Measurements from ENCODE around the gene MAP2K5.

Gene MAP2K5

GRCh38 chr15:67788986-67789385, 246.5 kb downstream of the MAP2K5 start:
- no peak for DNase-seq

DNA sequence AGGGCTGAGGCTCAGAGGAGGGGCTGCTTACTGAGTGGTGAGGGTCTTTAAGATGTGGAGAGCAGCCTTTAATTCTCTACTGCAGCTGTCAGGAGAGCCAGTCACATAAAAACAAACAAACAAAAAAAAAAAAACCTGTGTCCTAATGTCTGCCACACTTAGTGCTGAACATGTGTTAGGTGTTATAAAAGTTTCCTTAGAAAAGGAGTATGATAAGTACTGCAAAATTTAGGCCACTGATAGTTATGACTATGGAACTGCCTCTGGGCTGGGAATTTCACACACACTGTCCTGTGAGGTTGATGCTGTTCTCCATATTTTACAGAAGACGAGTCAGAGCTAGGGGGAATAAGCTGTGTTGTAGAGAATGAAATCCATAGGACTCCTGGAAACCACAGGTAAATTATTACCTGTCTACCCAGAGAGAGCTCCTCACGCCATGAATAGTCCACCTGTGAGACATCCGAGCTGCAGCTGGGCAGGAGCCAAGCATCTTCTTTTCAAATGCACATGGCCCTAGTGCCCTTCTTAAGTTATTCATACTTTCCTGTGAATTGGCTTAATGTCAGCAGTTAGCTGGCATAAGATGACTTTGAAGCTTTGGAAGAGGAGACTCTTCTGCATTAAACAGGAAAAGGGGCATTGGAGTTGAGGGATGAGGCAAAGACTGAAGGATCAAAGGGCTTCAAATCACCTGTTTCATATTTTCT, 248.3 kb downstream of the MAP2K5 start:
- no peak for DNase-seq

DNA sequence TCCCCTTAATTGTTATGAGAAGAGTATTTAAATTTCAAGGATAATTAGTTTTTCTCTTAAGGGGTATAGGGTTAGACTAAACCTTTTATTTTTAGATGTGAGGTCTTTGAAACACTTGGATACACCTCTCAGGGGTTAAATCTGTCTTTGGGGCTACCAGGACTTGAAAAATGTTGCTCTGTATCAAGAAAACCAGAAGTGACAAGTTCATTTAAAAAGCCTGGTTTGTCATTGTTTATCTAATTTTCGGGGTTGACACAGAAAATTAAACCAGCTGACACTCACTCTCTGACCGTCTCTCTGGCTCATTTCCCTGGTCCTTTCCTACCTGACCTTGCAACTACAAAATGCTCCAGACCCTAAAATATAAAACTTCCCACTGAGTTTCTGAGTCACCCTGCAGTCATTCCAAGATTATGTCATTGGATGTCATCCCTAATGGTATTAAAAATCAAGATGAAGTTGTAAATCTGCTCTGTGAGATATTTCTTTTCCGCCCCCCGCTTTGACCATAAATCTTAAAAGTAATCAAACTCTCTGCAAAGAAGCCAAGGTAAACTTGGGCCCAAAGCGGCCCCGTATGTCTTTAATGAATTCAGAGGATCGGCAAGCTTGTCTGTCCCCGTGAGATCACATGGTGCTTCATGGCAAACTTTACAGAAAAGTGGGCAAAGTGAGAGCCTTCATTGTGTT, 249.9 kb downstream of the MAP2K5 start:
- no peak for DNase-seq

- DNase-seq, result no peak
Observed at GRCh38 chr15:67794832-67795574, 252.5 kb downstream of the MAP2K5 start.

GRCh38 chr15:67796196-67797127, 254.0 kb downstream of the MAP2K5 start:
- DNase-seq, result no peak

- no peak for DNase-seq
Observed at GRCh38 chr15:67799801-67800205, 257.3 kb downstream of the MAP2K5 start.

GRCh38 chr15:67801142-67801541, 258.6 kb downstream of the MAP2K5 start:
- no peak for DNase-seq

- no peak for DNase-seq
Observed at GRCh38 chr15:67801926-67802914, 259.7 kb downstream of the MAP2K5 start.

- no peak for DNase-seq
Observed at GRCh38 chr15:67803299-67803698, 260.8 kb downstream of the MAP2K5 start.

DNA sequence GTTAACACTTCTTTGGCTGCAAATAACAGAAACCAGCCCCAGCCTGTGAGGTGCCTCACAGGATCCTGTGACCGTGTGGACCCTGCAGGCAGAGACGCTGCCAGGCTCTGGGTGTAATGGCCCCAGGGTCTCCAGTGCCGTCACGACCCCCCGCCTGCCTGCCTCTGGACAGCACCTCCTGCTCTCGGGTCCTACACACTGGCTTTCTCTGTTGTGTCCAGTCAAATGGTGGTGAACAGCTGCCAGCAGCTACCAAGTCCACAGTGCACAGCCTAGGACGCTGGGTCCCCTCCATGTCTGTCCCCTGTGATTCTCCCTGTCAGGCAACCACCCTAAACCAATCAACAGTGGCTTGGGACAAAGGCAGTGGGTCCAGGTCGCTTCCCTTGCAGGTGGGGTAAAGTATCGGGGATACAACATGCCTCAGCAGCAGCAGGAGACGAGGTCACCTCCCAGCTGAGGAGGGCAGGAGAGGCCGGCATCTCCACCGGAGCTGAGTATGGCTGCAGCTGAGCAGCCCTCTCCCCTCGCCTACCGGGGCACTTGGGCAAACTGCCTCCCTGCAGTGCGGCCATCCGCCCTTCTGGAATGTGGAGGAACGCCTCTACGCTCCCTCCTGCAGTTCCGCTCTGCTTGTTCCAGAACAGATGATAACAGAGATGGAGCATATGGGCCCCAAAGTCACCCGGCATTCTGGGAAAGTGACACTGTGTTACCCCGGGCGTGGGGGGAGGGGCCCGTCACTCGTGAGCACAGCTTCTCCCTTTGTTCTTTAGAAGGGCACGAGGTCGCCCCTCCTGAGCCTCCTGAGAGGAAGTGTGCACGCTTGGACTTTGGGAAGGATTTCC, 261.7 kb downstream of the MAP2K5 start:
- DNase-seq, result no peak

- no peak for DNase-seq
Observed at GRCh38 chr15:67805008-67805665, 262.6 kb downstream of the MAP2K5 start.

GRCh38 chr15:67805666-67806516, 263.4 kb downstream of the MAP2K5 start:
- peak; percentile 61 for DNase-seq

DNA sequence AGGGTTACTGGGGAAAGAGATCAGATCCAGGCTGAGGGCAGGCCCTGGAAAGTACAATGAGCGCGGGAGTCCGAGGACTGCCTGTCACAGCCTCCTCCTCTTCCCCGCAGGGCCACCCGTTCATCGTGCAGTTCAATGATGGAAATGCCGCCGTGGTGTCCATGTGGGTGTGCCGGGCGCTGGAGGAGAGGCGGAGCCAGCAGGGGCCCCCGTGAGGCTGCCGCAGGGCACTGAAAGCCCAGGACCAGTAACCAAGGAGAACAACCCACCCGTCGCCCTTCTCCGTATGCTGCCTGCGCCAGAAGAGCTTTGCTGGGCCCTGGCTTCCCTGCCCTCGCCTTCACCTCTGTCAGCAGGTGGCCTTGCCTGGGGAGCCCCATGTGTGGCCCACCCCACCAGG, 264.0 kb downstream of the MAP2K5 start:
- DNase-seq, result no peak

- no peak for DNase-seq
Observed at GRCh38 chr15:67807141-67807540, 264.6 kb downstream of the MAP2K5 start.

GRCh38 chr15:67807836-67808235, 265.3 kb downstream of the MAP2K5 start:
- DNase-seq, result no peak

- no peak for DNase-seq
Observed at GRCh38 chr15:67808821-67809220, 266.3 kb downstream of the MAP2K5 start.

DNA sequence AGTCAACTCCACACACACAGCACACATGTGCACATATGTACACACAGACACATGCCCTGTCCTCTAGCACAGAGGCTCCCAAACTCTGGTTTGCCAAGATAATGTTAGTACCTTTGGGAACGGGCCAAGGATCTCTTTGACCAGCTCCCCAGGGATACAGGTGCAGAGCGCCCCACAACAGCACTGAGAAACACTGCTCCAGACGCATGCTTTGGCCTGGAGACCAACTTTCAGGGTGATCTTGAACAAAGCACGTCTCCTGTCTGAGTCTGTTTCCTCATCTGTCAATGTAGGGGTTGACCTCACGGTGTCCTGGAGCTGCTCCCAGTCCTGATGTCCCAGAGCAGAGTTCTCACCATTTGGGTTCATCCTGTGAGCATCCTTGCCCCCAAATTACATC, 266.9 kb downstream of the MAP2K5 start:
- no peak for DNase-seq

DNA sequence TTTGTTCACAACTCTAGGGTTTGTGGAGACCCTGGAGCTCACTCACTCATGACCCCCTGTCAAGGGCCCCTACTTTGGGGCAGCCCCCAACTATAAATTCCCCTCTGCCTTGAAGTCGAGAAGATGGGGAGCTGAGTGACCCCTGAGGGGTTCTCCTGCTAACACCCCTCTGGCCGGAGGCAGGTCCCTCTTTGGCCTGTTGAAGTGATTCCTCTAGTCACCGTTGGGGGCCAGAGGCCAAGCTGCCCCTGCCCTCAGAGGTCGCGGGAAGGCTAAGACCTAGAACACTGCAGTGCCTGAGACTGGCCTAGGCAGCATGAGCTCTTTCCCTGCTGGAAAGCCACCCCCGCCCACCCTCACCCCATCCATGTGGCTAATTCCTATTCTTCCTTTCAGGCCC, 267.4 kb downstream of the MAP2K5 start:
- no peak for DNase-seq

DNA sequence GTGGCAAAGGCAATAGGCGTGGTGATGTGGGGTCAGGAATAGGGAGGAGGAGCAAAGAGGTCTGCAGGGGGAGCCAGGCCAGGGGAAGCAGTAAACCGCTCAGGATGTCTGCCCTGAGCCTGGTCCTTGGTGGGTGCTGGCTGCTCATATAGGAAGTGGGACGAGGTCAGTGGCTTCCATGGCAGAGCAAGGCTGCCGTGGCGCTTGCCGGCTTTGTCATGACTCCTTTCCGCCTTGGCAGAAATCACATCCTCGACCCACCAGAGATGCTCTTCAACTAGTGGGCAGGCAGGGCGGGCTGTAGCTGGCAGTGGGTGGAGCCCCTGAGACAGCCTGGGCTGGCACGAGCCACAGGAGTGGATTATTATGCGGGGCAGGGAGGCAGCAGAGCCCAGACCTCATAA, 269.7 kb downstream of the MAP2K5 start:
- no peak for DNase-seq
